IMR-90 (cell line): ENCODE data around the gene AMFR. TPM values are rescaled to one million over a fixed set of nuclear protein-coding genes. Genes with fewer than 3 reads are reported as not detected.

ENCODE experiments used
- ATAC-seq: fragments of 200-7000 bp; cut with Tn5 transposase; 2 replicates; pipeline ENCODE4 v1.9.1; 2020; ENCODE audit warnings: low read depth, mild to moderate bottlenecking, moderate library complexity
- BruUV-seq: library from RNA; stranded (reverse); fragments of 400-500 nt; replicated peaks from 2 replicates; lab custom pipeline; 2021; lab: Mats Ljungman, UMichigan
- CTCF ChIA-PET: fragments of 300-600 bp; formaldehyde crosslinking; extraction: SDS; loops from one replicate; lab custom pipeline; 2021; ENCODE audit warnings: antibody characterized with exemption; lab: Yijun Ruan, JAX
- POLR2A ChIA-PET: fragments of 300-600 bp; sonication (Branson Sonifier 250); formaldehyde crosslinking; loops from one replicate; lab custom pipeline; 2022; ENCODE audit warnings: antibody characterized with exemption; ENCODE audit not compliant: unreplicated experiment; lab: Charles Lee
- DNase-seq: peaks from one replicate; pipeline ENCODE4 v3.0.0; 2013
- H2AFZ ChIP-seq: replicated peaks from 2 replicates; pipeline ENCODE3; 2013; ENCODE audit warnings: low read length, mild to moderate bottlenecking; ENCODE audit not compliant: poor library complexity
- H2AK5ac ChIP-seq: 2 replicates; pipeline ENCODE4 v1.6.1; 2013; ENCODE audit warnings: low read depth, low read length, inconsistent platforms
- H2AK9ac ChIP-seq: replicated peaks from 2 replicates; pipeline ENCODE3; 2013; ENCODE audit warnings: mild to moderate bottlenecking, low read depth, low read length, moderate library complexity; ENCODE audit not compliant: poor library complexity
- H2BK120ac ChIP-seq: 2 replicates; pipeline ENCODE4 v1.6.1; 2013; ENCODE audit warnings: low read depth, low read length, inconsistent platforms
- H2BK15ac ChIP-seq: 3 replicates; pipeline ENCODE4 v1.6.1; 2013; ENCODE audit warnings: low read depth, low read length, inconsistent platforms
- H2BK20ac ChIP-seq: 2 replicates; pipeline ENCODE4 v1.6.1; 2013; ENCODE audit warnings: low read depth, mild to moderate bottlenecking, inconsistent platforms, low read length, moderate library complexity
- H2BK5ac ChIP-seq: 2 replicates; pipeline ENCODE4 v1.6.1; 2013; ENCODE audit warnings: mild to moderate bottlenecking, low read depth, low read length, inconsistent platforms; ENCODE audit not compliant: poor library complexity, severe bottlenecking
- H3K14ac ChIP-seq: replicated peaks from 2 replicates; pipeline ENCODE4 v1.6.1; 2013; ENCODE audit warnings: low read depth, low read length, inconsistent platforms
- H3K18ac ChIP-seq: 2 replicates; pipeline ENCODE4 v1.6.1; 2013; ENCODE audit warnings: low read depth, low read length, control low read depth
- H3K23ac ChIP-seq: 2 replicates; pipeline ENCODE4 v1.6.1; 2013; ENCODE audit warnings: low read depth, low read length, inconsistent platforms
- H3K27ac ChIP-seq: 2 replicates; pipeline ENCODE4 v1.5.1; 2013; ENCODE audit warnings: mild to moderate bottlenecking, control low read depth, low read length; ENCODE audit not compliant: insufficient read depth
- H3K27me3 ChIP-seq: 2 replicates; pipeline ENCODE4 v1.6.1; 2013; ENCODE audit warnings: low read length; ENCODE audit not compliant: control insufficient read depth, insufficient read depth
- H3K36me3 ChIP-seq: 2 replicates; pipeline ENCODE4 v1.6.1; 2013; ENCODE audit warnings: low read length, mixed read lengths; ENCODE audit not compliant: control insufficient read depth, insufficient read depth
- H3K4ac ChIP-seq: 2 replicates; pipeline ENCODE4 v1.6.1; 2013; ENCODE audit warnings: low read depth, low read length, inconsistent platforms
- H3K4me1 ChIP-seq: 2 replicates; pipeline ENCODE4 v1.6.1; 2013; ENCODE audit warnings: low read length, mixed read lengths; ENCODE audit not compliant: control insufficient read depth, insufficient read depth
- H3K4me2 ChIP-seq: 2 replicates; pipeline ENCODE4 v1.6.1; 2013; ENCODE audit warnings: low read depth, mild to moderate bottlenecking, control low read depth, low read length, moderate library complexity
- H3K4me3 ChIP-seq: 2 replicates; pipeline ENCODE4 v1.5.1; 2013; ENCODE audit warnings: low read depth, mild to moderate bottlenecking, control low read depth, low read length, moderate library complexity; ENCODE audit not compliant: insufficient read depth
- H3K56ac ChIP-seq: 2 replicates; pipeline ENCODE4 v1.6.1; 2013; ENCODE audit warnings: low read length, inconsistent platforms; ENCODE audit not compliant: insufficient read depth; ENCODE audit errors: extremely low read depth
- H3K79me1 ChIP-seq, 2 experiments: 2 replicates each; pipeline ENCODE4 v1.6.1; 2013; ENCODE audit warnings: low read length in 2 of 2, inconsistent platforms in 1 of 2, low read depth in 1 of 2
- H3K9ac ChIP-seq: 2 replicates; pipeline ENCODE4 v1.6.1; 2013; ENCODE audit warnings: low read depth, low read length, control low read depth
- H3K9me1 ChIP-seq: 2 replicates; pipeline ENCODE4 v1.6.1; 2013; ENCODE audit warnings: low read length, inconsistent platforms; ENCODE audit not compliant: insufficient read depth
- H3K9me3 ChIP-seq: 2 replicates; pipeline ENCODE4 v1.6.1; 2013; ENCODE audit warnings: low read length; ENCODE audit not compliant: control insufficient read depth, insufficient read depth
- H4K20me1 ChIP-seq: 2 replicates; pipeline ENCODE4 v1.6.1; 2013; ENCODE audit warnings: low read length, inconsistent platforms; ENCODE audit not compliant: insufficient read depth
- H4K5ac ChIP-seq: 2 replicates; pipeline ENCODE4 v1.6.1; 2013; ENCODE audit warnings: mild to moderate bottlenecking, low read depth, low read length, control low read depth
- H4K8ac ChIP-seq, 2 experiments: 2 replicates each; pipeline ENCODE4 v1.6.1; 2013; ENCODE audit warnings: low read depth in 2 of 2, low read length in 2 of 2, control low read depth in 1 of 2, inconsistent platforms in 1 of 2
- H4K91ac ChIP-seq: 2 replicates; pipeline ENCODE4 v1.6.1; 2013; ENCODE audit warnings: low read depth, low read length, inconsistent platforms; ENCODE audit not compliant: insufficient read depth
- CEBPB ChIP-seq: IDR thresholded peaks from 2 replicates; pipeline ENCODE4 v1.6.1; 2012; ENCODE audit warnings: low read depth, low read length, improper control_type of control experiment
- CTCF ChIP-seq: conservative IDR thresholded peaks from 2 replicates; pipeline ENCODE4 v1.5.1; 2012; ENCODE audit warnings: mild to moderate bottlenecking, low read depth, low read length, improper control_type of control experiment
- FOS ChIP-seq: fragments of 150-350 bp; IDR thresholded peaks from 2 replicates; pipeline ENCODE4 v1.6.1; 2016; ENCODE audit warnings: low read depth, low read length
- MAZ ChIP-seq: IDR thresholded peaks from 2 replicates; pipeline ENCODE4 v1.6.1; 2012; ENCODE audit warnings: low read depth, mild to moderate bottlenecking, low read length, improper control_type of control experiment, moderate library complexity, borderline replicate concordance
- NFE2L2 ChIP-seq: fragments of 150-350 bp; IDR thresholded peaks from 2 replicates; pipeline ENCODE4 v1.6.1; 2016; ENCODE audit warnings: low read depth, mild to moderate bottlenecking, low read length
- POLR2A ChIP-seq: IDR thresholded peaks from 2 replicates; pipeline ENCODE4 v1.6.1; 2012; ENCODE audit warnings: mild to moderate bottlenecking, low read depth, low read length
- RAD21 ChIP-seq: IDR thresholded peaks from 2 replicates; pipeline ENCODE4 v1.6.1; 2012; ENCODE audit warnings: low read length, improper control_type of control experiment
- SMC3 ChIP-seq: fragments of 150-350 bp; IDR thresholded peaks from 2 replicates; pipeline ENCODE4 v1.6.1; 2016; ENCODE audit warnings: low read depth, mild to moderate bottlenecking, antibody characterized with exemption, low read length, moderate library complexity
- WGBS, 2 experiments: methylation state at CpG; one replicate each; pipeline versions ENCODE4 v1.1.5 to v1.1.7; 2013; ENCODE audit warnings: missing lambda C conversion rate in 2 of 2; ENCODE audit not compliant: insufficient read length in 1 of 2; ENCODE audit errors: extremely low coverage in 2 of 2; 5-methylcytosine and 5-hydroxymethylcytosine counted together
- dilution Hi-C: fragments of 300-500 bp; cut with HindIII; formaldehyde crosslinking; loops from one replicate; pipeline ENCODE4 v1.14.3; 2018; ENCODE audit warnings: low sequenced_read_pairs; ENCODE audit not compliant: unreplicated experiment
- in situ Hi-C: fragments of 300-500 bp; cut with MboI; formaldehyde crosslinking; loops from 3 replicates; pipeline ENCODE4 v1.14.3; 2019; ENCODE audit warnings: low sequenced_read_pairs, inconsistent platforms, mixed read lengths
- intact Hi-C: fragments of 100-400 bp; cut with micrococcal nuclease; formaldehyde crosslinking; loops from 2 replicates; pipeline ENCODE4 v1.10.0; 2022
- polyA plus RNA-seq, 3 experiments: library from polyadenylated mRNA; depleted of rRNA; stranded (reverse); fragments of >200 nt; gene quantifications; 2 replicates each; pipeline ENCODE4 v1.2.3, GENCODE V29; 2012; ENCODE audit warnings: low replicate concordance in 1 of 3
- total RNA-seq: library from RNA; depleted of rRNA; stranded (reverse); fragments of >200 nt; gene quantifications from 2 replicates; pipeline ENCODE4 v1.2.3, GENCODE V29; 2012

AMFR gene
- total and polyA plus RNA-seq, 2 of the 4 experiments (the other 2 are of a cell fraction), result 60.7 to 216 TPM

GRCh38 chr16:56363181-56363716 is 62.1 kb downstream of the AMFR start:
- no peaks in the 10 kb centered on the region for H4K20me1 ChIP-seq
- H2BK120ac ChIP-seq, result no peak overlapping the region
- ChIA-PET POLR2A (no interaction called here), CTCF (interaction anchor here (0.5 kb wide), 1 partner anchor 54 kb away, joined by 3 read pairs; no protein-coding TSS in a partner anchor)
- WGBS, 2 experiments, result 93% methylated on average over 2 of the region's 6 CpGs; no CpG with 5 or more reads in 1 of the 2 experiments
- intact Hi-C loops (no loop called here), in situ Hi-C loops (loop anchor here (25.0 kb wide), 1 partner anchor 876 kb away; the partner anchor contains the start of gene MMP2), dilution Hi-C loops (no loop called here)
- no peak overlapping the region for H3K4ac ChIP-seq
- no peak overlapping the region for H3K56ac ChIP-seq
- ATAC-seq (no peak), DNase-seq (no peak)
- H3K36me3 ChIP-seq, result peaks cover 49% of the 10 kb centered on the region
- no peak overlapping the region for H4K91ac ChIP-seq
- H2BK15ac ChIP-seq, result no peak overlapping the region
- H2BK20ac ChIP-seq, result no peak overlapping the region
- H2BK5ac ChIP-seq, result no peak overlapping the region
- no peak overlapping the region for H4K5ac ChIP-seq
- H3K4me2 ChIP-seq, result no peak overlapping the region
- H2AFZ ChIP-seq, result no peak overlapping the region
- TF ChIP-seq FOS (no peak), POLR2A (no peak), CEBPB (no peak), CTCF (no peak), RAD21 (no peak), SMC3 (no peak), MAZ (no peak), NFE2L2 (no peak)
- BruUV-seq, result no TSS peak
- H3K4me3 ChIP-seq, result no peak overlapping the region
- no peaks in the 10 kb centered on the region for H3K4me1 ChIP-seq
- no peak overlapping the region for H2AK9ac ChIP-seq
- 0 out of 4 replicates have a peak, but pooled peaks cover 4 to 7% of the 10 kb centered on the region in 2 experiments for H3K79me1 ChIP-seq
- H2AK5ac ChIP-seq, result no peak overlapping the region
- no peak overlapping the region for H3K27ac ChIP-seq
- no peak overlapping the region for H3K9ac ChIP-seq
- no peak overlapping the region for H3K23ac ChIP-seq
- no peaks in the 10 kb centered on the region for H3K27me3 ChIP-seq
- no peak overlapping the region for H3K18ac ChIP-seq
- H3K14ac ChIP-seq, result no peak overlapping the region
- no peaks in the 10 kb centered on the region for H3K9me3 ChIP-seq
- H4K8ac ChIP-seq, result no peak overlapping the region
- peaks cover 5% of the 10 kb centered on the region; the same call in 1 of the 2 replicates for H3K9me1 ChIP-seq
